Measurements from ENCODE around the gene PANK1. TPM values are rescaled to one million over a fixed set of nuclear protein-coding genes. Genes with fewer than 3 reads are reported as not detected.

PANK1 gene
- total and polyA plus RNA-seq, 2 of the 8 experiments (the other 6 are each of a cell fraction or from before 2014, with no cell fraction given) = 18.5 to 40.4 TPM

GRCh38 chr10:89685936-89686335 is 40.9 kb upstream of the PANK1 start:
- DNase-seq (ENCODE audit: low read depth in 1 of 2, low spot score in 2 of 2) (no peak), FAIRE-seq (no peak)
- Histone ChIP-seq H3K14ac (ENCODE audit: insufficient read length) (no peak overlapping the region), H2BK5ac (ENCODE audit: low read depth, low read length) (no peak overlapping the region), H2BK20ac (ENCODE audit: low read length) (no peak overlapping the region), H4K20me1 (replicated peaks in 1 of 2; ENCODE audit: control insufficient read depth in 1 of 2, insufficient read depth in 2 of 2, low read length in 2 of 2) (no peaks in the 10 kb centered on the region), H3K36me3 (ENCODE audit: control insufficient read depth in 2 of 4, insufficient read depth in 4 of 4, low read length in 3 of 4) (no peaks in the 10 kb centered on the region), H3K79me1 (ENCODE audit: low read depth, low read length) (no peaks in the 10 kb centered on the region), H3K4me3 (ENCODE audit: extremely low read depth in 1 of 4, insufficient read depth in 2 of 4, low read depth in 3 of 4, low read length in 4 of 4) (no peak overlapping the region), H4K91ac (replicated peaks; ENCODE audit: insufficient read length, low read length) (no peak overlapping the region), H2AFZ (ENCODE audit: low read length) (no peak overlapping the region), H2AK5ac (ENCODE audit: low read depth, low read length) (no peak overlapping the region), H3K56ac (replicated peaks; ENCODE audit: insufficient read length, low read depth, low read length) (no peak overlapping the region), H3K9ac (replicated peaks in 1 of 4; ENCODE audit: extremely low read depth in 1 of 4, low read depth in 3 of 4, low read length in 3 of 4) (no peak overlapping the region), H2BK15ac (ENCODE audit: low read length) (no peak overlapping the region), H4K8ac (ENCODE audit: extremely low read depth, insufficient read depth, low read length) (no peak overlapping the region), H4K5ac (ENCODE audit: insufficient read length, low read depth, low read length) (no peak overlapping the region), H3K4me2 (ENCODE audit: insufficient read depth in 1 of 2, low read depth in 2 of 2, low read length in 2 of 2) (no peak overlapping the region), H3K9me3 (ENCODE audit: insufficient read depth in 2 of 2, low read depth in 1 of 2, low read length in 1 of 2) (no peaks in the 10 kb centered on the region), H3K18ac (ENCODE audit: extremely low read depth, low read length) (no peak overlapping the region), H3K79me2 (ENCODE audit: control insufficient read depth in 1 of 2, insufficient read depth in 2 of 2, low read length in 2 of 2) (no peaks in the 10 kb centered on the region), H3K23ac (ENCODE audit: insufficient read length) (no peak overlapping the region), H3K23me2 (ENCODE audit: low read depth, low read length) (no peaks in the 10 kb centered on the region), H3K4me1 (replicated peaks in 1 of 4; ENCODE audit: control insufficient read depth in 3 of 4, insufficient read depth in 4 of 4, low read length in 3 of 4) (no peaks in the 10 kb centered on the region), H2BK12ac (ENCODE audit: low read depth, low read length) (no peak overlapping the region), H3K27me3 (replicated peaks in 1 of 4; ENCODE audit: control insufficient read depth in 3 of 4, extremely low read depth in 1 of 4, insufficient read depth in 3 of 4, low read length in 3 of 4) (no peaks in the 10 kb centered on the region), H2BK120ac (replicated peaks; ENCODE audit: low read depth, low read length) (no peak overlapping the region), H3K4ac (replicated peaks; ENCODE audit: insufficient read length, low read depth, low read length) (no peak overlapping the region), H3K27ac (ENCODE audit: low read depth, low read length) (no peak overlapping the region)
- POLR2A ChIA-PET (ENCODE audit: partially characterized antibody) = interaction anchor here (3.1 kb wide), 1 partner anchor 16 kb away, joined by 13 read pairs; the partner anchor contains the start of gene KIF20B
- 88% methylated on average over 4 of the region's 4 CpGs; no CpG with 5 or more reads in 1 of the 2 experiments for WGBS, 2 experiments (ENCODE audit: extremely low coverage in 1 of 2, insufficient coverage in 1 of 2, insufficient read length in 1 of 2, insufficient replicate concordance in 2 of 2, low coverage in 1 of 2, low lambda C conversion rate in 2 of 2, missing lambda C conversion rate in 1 of 2)
- CTCF ChIA-PET (ENCODE audit: partially characterized antibody) = interaction anchor here (1.2 to 2.1 kb wide), 2 partner anchors 13 to 15 kb away, joined by 4 to 6 read pairs; no protein-coding TSS in a partner anchor
- TF ChIP-seq EZH2 (IDR thresholded peaks at IDR 0.05; ENCODE audit: low read depth, low read length, severe bottlenecking) (no peak), FOSL1 (IDR thresholded peaks at IDR 0.05; ENCODE audit: insufficient read depth, low read depth, low read length) (no peak), BRCA1 (IDR thresholded peaks at IDR 0.05; ENCODE audit: low read depth, low read length) (no peak), CBX5 (IDR thresholded peaks at IDR 0.05; ENCODE audit: low read depth, low read length) (no peak), SIX5 (IDR thresholded peaks at IDR 0.05; ENCODE audit: low read depth, low read length) (no peak), JUND (IDR thresholded peaks at IDR 0.05; ENCODE audit: low read length) (no peak), CHD2 (IDR thresholded peaks at IDR 0.05; ENCODE audit: low read length) (no peak), JUN (IDR thresholded peaks at IDR 0.05; ENCODE audit: low read depth, low read length) (no peak), BACH1 (IDR thresholded peaks at IDR 0.05; ENCODE audit: low read length) (no peak), RAD21 (IDR thresholded peaks at IDR 0.05 in 1 of 2, conservative IDR thresholded peaks at IDR 0.05 in 1 of 2; ENCODE audit: low read depth in 2 of 2, low read length in 2 of 2) (no peak), NANOG (IDR thresholded peaks at IDR 0.05; ENCODE audit: insufficient read depth, low read depth, low read length, poor library complexity, severe bottlenecking) (no peak), NRF1 (IDR thresholded peaks at IDR 0.05; ENCODE audit: low read depth, low read length) (no peak)

All from H1 (cell line).